IPS DF 4.7 (cell line): Measurements from ENCODE around the gene CD48.
"Not testable (repeated sequence)": the region's sequence is repeated elsewhere in the genome, so short reads cannot be mapped to it uniquely, and the experiment has no call there.

Source experiments
- DNase-seq: peaks from one replicate; pipeline ENCODE4 v3.0.0-alpha.2; 2013; ENCODE audit warnings: low spot score; ENCODE audit errors: extremely low read depth

The CD48 gene

GRCh38 chr1:160741612-160742348 is 30.2 kb upstream of the CD48 start:
- DNase-seq: no peak

GRCh38 chr1:160741092-160741501 is 29.5 kb upstream of the CD48 start:
- no peak for DNase-seq

GRCh38 chr1:160740133-160740688 is 28.6 kb upstream of the CD48 start:
- DNase-seq: no peak

GRCh38 chr1:160739098-160739511 is 27.5 kb upstream of the CD48 start, which contains the start of gene SLAMF7:
Gene SLAMF7, plus strand, starts transcription at chr1:160739247. Its CDS starts 55 bp downstream, at chr1:160739302.
- no peak for DNase-seq

GRCh38 chr1:160738271-160738670 is 26.6 kb upstream of the CD48 start:
- DNase-seq: no peak

GRCh38 chr1:160734301-160734700 is 22.7 kb upstream of the CD48 start:
- no peak for DNase-seq

GRCh38 chr1:160733898-160734297 is 22.3 kb upstream of the CD48 start:
- DNase-seq: no peak

- no peak for DNase-seq
These were observed 20.4 kb upstream of the CD48 start for GRCh38 chr1:160731990-160732389.

- DNase-seq: not testable (repeated sequence)
These were observed 19.9 kb upstream of the CD48 start for GRCh38 chr1:160731564-160731963.

- DNase-seq: no peak
These were observed 15.7 kb upstream of the CD48 start for GRCh38 chr1:160727316-160727640.

- peak; percentile 87 for DNase-seq
These were observed 15.1 kb upstream of the CD48 start for GRCh38 chr1:160726498-160727315.

- no peak for DNase-seq
These were observed 14.5 kb upstream of the CD48 start for GRCh38 chr1:160726114-160726497.

GRCh38 chr1:160724465-160725242 is 13.0 kb upstream of the CD48 start:
- no peak for DNase-seq

GRCh38 chr1:160723332-160723731 is 11.7 kb upstream of the CD48 start:
- DNase-seq: no peak

- no peak for DNase-seq
These were observed 11.1 kb upstream of the CD48 start for GRCh38 chr1:160722726-160723125.

GRCh38 chr1:160721473-160721872 is 9.9 kb upstream of the CD48 start:
- no peak for DNase-seq

- DNase-seq: no peak
These were observed 8.9 kb upstream of the CD48 start for GRCh38 chr1:160720356-160721085.

GRCh38 chr1:160718210-160718609 is 6.6 kb upstream of the CD48 start:
- DNase-seq: no peak

- no peak for DNase-seq
These were observed 5.7 kb upstream of the CD48 start for GRCh38 chr1:160717306-160717705.

- DNase-seq: no peak
These were observed 4.4 kb upstream of the CD48 start for GRCh38 chr1:160716013-160716412.
